HG02943 (cell line): ENCODE results near the gene ODC1.

ENCODE experiments used
- ATAC-seq: cut with Tn5 transposase; IDR thresholded peaks from one replicate; pipeline ENCODE4 v1.9.1; 2021; ENCODE audit warnings: mild to moderate bottlenecking, low read depth, moderate library complexity; ENCODE audit not compliant: unreplicated experiment

ODC1 gene

DNA sequence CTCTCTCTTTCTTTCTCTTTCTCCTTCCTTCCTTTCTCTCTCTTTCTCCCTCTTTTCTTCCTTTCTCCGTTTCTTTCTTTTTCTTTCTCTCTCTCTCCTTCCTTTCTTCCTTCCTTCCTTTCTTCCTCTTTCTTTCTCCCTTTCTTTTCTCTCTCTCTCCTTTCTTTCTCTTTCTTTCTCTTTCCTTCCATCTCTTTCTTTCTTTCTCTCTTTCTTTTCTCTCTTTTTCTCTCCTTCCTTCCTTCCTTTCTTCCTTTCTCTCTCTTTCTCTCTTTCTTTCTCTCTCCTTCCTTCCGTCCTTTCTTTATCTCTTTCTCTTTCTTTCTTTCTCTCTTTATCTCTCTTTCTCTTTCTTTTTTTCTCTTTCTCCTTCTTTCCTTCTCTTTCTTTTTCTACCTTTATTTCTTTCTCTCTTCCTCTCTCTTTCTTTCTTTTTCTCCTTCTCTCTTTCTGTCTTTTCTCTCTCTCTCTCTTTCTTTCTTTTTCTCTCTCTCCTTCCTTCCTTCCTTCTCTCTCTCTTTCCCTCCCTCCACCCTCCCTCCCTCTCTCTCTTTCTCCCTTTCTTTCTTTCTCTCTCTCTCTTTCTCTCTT, 32.3 kb upstream of the ODC1 start:
- ATAC-seq = no peak

DNA sequence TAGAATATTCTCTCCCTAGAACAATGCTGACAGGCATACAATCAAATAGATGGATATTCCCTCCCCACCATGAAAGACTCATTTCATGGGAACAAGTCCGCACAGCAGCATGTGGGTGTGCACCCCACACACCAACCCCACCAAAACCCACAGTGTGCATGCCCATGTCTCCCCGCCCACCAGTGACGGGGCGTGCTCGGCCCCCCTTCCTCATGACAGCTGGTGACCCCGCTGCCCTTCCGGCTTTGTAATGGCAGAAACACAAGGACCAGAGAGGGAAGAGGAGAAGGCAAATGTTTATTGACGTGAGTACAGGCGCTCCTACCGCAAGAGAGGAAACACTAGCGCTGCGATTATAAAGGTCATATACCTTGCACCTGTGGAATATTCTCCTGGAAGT, 30.8 kb upstream of the ODC1 start:
- ATAC-seq = no peak

DNA sequence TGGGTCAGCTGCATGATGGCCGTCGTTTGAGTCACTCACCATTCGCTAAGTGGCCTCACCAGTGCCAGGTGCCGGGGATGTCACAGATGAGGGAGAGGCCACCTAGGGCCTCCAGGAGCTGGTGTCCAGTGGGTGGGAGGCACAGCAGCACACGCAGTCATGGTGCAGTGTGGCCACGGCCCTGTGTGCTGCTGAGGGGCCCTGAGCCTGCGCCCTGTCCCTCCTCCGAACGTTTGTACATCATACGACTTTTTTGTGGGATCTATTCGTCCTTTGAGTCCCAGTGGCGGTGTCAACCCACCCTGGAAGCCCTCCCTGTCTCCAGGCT, 30.1 kb upstream of the ODC1 start:
- ATAC-seq = no peak

DNA sequence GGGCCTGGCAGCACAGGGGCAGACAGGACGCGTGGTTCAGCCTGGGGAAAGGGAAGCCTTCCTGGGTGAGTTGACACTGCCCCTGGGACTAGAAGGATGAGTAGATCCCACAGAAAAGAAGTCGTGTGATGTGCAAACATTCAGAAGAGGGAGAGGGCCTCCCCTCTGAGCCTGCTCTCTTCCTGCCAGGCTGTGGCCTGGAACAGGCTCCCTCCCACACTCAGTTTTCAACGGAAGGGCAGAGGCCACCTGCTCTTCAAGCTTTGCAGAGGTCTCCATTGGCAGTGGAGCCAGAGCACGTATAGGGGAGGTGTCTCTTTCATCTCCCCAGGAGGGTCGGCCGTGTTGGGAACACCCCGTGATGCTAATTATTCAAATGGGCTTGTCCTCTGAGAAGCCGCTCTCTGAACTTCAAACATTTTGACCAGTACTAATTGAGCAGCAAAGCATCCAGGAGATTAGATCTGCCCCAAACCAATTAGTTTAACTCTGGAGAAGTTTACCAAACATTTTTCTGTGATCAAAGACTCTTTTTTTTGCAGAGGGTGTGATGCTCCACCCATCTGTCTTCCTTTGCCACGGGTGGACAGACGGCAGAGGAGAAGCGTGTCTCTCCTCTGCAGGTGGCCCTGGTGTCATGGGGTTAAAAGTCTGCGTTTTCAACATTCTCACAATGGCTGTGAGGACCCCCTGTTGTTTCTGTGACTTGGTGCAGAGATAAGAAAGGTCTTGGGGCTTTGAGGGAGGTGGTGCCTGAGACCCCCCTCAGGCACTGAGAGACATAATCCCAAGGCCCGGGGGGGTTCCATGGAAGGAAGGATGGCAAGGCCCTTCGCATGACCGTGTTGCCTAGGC, 29.5 kb upstream of the ODC1 start:
- no peak for ATAC-seq

DNA sequence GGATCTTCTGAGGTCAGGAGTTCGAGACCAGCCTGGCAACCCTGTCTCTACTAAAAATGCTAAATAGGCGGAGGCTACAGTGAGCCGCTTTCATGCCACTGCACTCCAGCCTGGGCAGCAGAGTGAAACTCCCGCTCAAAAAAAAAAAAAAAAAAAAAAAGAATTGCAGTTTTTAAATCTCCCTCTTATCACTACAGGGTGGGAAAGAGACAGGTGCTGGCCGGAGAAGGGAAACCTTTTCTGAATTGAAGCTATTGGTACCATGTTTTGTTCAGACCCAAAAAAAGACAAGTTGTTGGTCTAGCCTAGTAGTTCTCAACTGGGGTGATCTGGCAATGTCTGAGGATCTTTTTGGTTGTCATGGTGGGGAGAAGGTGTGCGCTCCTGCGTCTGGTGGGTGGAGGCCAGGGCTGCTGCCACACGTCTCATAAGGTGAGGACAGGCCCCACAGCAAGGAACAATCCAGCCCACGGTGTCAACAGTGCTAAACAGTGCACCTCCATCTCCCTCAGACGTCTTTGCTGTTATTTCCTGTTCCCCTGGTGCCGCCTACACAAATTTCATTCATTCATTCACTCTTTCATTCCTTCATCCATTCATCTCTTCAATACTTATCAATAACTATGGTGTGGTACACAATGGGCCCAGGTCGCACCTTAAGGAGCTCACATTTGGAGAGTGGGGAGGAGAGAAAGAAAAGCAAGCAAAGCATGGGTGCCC, 28.8 kb upstream of the ODC1 start:
- no peak for ATAC-seq

DNA sequence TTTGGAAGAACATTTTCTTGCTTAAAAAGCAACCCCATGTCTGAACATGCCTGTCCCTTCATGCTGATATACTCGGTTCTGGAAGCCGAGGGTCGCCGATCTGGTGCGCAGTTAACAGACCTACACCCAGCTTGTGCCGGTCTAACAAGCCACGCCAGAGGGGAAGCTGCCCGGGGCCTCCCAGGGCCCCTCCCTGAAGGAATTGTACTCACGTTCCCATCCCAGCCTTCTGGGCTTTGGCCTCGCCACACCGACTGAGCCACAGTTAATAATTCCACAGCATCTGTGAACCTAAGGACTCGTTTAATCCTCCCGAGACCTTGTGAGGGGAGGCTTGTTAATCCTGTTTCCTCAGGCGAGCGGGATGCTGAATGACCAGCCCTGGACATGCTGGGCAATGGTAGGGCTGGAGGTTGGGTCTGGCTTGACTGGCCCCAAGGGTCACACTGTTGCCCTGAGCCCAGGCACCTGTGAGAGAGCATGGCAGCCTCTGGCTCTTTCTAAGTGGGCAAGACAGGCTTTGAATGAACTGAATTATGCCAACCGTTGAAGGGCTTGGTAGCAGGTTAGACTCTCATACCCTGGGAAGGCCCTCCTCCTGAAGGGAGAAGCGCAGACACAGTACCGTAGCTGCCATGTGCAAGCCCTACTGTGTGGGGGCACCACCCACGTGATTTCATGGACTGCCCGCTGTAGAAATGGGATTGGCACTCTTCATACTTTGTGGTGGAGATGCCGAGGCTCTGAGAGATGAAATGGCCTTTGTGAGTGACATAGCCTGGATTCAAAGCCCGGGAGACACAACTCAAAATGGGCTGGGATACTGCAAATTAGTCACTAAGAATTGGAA, 27.9 kb upstream of the ODC1 start:
- ATAC-seq = no peak

DNA sequence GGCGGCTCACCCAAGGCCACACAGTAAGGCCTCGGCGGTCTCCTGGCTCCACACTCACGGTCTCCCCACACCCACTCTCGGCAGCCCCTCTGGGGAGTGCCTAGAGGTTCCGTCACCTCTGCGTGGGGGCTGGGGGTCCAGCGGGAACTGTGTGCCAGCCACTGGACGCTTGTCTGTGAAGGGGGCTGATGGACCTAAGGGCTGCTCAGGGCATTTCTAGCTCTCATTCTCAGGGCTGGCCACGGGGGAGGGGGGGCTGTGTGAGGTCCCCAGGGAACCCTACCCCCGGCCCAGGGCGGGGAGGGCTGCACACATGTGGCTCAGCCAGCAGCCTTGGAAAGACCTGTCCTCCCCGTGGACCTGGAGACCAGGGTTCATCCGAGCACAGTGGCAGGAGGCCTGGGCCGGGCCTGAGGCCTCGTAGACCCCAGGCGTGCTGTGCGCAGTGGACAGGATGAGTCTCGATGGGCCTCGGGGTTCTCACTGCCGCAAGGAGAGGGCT, 27.1 kb upstream of the ODC1 start:
- ATAC-seq = no peak

DNA sequence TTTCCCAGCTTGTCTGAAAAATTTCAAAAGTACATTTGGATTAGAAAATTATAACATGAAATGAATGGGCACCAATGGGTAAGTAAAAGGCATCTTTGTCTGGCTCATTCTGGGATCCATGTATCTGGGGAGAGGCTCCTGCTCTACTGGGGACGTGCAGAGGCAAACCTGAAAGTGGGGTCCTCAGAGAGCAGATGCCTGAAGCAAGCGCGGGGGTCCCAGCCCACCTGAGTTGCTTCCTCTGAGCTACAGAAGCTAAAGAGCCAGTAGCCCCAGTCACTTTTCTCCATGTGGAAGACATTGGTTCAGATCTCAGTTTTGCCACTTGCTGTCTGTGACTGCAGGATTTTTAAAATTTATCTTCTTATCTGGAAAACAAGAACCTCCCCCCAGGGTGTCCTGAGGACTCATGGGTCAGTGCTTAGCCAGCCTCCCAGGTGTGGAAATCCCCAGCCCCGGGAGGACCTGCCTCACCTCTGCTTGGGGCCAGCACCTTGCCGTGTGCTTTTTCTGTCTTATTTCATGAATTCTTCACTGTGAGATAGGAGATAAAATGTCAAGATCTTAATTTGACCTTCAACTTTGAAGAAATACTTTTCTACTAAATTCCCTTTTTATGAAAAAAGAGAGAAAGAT, 25.1 kb upstream of the ODC1 start:
- no peak for ATAC-seq

DNA sequence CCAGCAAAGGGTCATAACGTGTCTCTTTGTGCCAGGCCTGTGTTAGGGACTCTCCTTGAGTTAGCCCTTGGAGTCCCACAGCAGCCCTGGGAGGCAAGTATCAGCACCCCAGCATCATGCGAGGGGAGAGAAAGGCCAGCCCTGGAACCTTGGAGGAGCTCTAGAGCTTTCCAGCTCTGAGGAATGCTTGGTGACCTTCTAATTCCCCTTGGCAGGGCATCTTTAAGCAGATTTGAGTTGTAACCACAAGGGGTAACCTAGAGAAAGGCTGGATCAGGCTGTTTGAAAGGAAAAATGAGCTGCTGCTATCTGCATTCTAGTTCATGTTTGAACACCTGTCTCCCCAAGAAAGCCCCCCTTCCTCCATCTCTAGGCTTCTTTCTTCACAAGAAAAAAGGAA, 23.8 kb upstream of the ODC1 start:
- ATAC-seq = no peak

DNA sequence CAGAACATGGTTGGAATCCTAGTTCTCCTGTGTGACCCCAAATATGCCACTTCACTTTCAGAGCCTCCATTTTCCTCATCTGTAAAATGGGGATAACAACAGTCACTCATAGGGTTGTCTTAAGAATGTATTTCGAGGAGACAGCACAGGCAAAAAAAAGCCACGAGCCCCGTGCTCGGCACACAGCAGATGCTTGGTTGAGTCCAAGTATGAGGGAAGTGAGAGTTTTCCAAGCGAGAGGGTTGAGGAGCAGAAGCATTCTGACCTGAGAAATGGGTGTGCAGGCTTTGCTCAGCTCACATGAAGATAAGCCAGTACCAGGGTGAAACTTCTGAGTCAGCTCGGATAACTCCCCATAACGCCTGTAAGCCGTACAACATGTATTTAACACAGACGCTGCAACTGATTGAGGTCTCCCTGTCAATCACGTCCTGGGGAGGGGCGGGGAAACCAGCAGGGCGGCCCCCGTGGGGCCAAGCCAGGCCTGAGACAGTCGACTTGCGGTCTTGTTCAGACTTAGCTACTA, 23.0 kb upstream of the ODC1 start:
- ATAC-seq = no peak

DNA sequence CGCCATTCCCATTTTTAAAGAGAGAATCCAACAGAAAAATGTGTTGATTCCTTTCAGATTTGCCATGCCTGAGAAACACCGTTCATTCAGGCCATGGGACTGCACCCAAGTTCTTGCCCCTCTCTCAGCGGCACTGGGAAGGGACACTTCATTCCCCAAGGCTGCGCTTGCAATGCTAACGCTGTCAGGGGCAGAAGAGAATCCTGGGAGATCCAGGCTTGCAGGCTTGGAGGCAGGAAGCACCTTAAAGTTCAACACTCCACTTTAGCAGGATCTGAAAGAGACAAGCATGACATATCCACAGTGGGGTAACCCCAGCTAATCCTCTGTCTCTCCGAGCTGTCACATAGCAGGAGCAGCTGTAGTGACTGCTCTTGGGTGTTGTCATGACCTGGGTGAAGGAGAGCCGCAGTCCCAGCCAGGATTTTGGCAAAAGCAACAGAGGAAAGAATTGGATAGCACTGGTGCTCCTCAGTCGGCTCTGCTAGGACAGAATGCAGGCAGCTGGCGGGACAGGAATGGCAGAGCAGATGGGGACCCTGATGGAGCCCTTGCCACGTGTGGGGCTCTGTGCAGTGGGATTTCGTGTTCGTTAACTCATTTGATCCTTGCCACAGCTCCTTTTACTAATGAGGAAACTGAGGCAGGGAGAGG, 22.0 kb upstream of the ODC1 start:
- no peak for ATAC-seq

DNA sequence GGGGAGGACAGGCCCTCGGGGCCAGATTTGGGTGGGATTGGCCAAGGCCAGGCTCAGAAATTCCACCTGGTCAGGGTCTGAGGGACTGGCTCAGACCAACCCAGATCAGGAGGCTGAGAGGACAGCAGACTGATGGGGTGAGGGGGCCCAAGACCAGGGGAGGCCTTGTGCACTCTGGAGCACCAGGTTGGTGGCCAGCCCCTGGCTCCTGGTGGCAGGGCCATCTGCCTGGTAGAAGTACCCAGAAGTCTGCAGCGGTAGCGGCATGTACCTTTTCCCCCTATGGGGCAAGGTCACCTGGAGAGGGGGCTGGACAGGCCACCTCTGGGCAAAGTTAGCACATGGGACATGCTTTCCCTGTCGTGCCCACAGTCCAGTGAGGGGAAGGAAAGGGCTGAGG, 21.2 kb upstream of the ODC1 start:
- no peak for ATAC-seq

DNA sequence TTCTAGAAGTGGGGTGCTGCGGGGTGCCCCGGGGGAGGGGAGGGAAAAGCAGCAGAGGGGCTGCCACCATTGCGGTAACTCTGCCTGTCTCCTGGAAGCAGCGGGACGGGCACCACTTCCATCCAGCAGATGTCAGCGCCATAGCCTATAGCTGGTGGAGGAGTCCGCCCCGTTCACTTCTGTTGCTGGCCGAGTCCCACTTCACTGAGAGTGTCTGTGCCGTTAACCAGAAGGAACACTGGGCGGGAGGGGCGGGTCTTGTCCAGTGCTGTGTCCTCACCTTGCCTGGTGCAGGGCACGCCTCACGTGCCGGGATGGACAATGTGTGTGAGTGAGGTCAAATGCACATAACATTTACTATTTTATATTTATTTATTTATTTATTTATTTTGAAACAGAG, 19.3 kb upstream of the ODC1 start:
- ATAC-seq = no peak

DNA sequence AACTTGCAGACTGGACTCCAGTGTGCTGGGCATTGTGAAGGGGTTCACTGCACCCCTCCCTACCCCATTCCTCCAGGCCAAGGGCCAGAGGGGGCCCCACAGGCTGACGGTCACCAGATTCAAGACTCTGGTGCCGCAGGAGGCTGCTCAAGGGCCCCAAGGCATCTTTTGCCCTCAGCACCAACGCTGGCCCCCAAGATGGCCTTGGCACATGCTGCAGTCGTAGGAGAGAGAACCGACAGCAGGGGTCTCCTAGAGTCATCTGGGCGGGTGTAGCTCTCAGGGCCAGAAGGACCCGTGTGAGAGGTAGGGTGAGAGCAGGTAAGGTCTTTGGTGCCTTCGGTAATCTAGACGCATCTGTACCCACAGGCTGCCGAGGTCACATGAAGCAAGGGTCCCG, 18.7 kb upstream of the ODC1 start:
- ATAC-seq = no peak

DNA sequence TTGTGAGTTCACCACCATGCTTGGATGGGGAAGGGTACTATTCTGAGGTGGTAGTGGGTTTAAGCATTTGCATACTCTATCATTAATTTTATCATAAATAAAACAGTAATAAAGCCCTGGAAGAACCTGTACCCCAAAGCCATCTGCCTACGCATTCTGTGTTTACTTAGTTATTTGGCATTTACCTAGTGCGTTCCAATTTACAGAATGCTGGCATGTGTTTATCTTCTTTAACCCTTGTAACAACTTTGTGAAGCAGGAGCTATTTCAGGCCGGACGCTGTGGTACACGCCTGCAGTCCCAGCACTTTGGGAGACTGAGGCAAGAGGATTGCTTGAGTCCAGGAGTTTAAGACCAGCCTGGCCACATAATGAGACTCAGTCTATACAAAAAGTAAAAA, 17.8 kb upstream of the ODC1 start:
- ATAC-seq = no peak

DNA sequence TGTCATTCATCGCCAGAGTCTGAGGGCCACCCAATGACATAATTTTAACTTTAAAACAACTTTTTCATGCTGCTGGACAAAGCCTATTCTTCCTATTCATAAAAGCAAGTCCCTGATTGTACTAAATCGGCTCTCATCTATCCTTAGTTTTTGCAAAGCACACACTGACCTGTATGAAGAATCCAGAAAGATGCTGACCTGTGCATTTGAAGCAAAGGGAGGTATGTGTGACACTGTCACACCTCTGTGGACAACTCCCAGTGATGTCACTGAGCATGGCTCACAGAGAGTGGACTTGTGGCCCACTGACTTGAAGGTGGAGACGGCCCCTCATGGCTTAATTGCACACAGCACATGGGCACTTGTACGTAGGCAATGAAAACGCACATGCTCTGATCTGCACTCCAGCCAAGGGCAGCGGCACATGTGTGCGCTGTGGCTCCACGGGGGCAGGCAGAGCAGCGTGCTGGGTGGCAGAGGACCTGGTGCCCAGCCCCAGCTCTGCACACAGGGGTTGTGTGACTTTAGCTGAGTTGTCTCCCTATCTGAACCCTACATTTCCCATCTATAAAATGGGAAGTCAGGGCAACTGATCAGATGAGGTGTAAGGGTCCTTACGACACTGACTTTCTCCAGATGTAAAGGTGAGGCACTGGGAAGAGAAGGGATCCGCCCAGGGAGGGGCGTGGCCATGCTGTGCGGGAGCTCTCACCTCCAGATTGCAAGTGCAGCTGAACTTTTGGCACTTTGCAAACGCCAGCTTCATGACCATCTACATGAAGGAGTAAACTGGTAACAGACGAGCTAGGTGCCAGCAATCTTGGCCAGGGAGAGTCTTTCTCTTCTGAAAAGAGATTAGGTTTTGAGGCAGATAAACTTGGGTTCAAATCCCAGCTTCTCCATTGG, 14.3 kb upstream of the ODC1 start:
- no peak for ATAC-seq

DNA sequence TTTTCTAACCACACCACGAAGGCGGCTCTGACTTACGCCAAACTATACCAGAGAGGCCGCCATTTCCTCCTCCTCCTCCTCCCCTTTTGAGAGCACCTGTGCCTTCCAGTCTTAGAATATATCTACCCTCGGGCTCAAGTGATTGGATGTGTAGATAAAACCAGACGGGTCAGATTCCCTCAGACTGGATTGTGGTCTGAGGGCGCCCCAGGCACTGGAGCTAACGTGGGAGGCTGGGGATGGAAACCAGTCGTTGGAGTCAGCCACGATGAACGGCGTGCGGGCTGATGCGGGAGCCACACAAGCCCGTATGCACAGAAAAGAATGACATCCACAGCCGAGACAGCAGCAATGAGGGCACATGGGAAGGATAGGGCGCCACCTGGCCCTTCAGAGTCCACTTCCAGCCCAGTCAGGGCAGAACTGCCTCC, 12.3 kb upstream of the ODC1 start:
- ATAC-seq = no peak

DNA sequence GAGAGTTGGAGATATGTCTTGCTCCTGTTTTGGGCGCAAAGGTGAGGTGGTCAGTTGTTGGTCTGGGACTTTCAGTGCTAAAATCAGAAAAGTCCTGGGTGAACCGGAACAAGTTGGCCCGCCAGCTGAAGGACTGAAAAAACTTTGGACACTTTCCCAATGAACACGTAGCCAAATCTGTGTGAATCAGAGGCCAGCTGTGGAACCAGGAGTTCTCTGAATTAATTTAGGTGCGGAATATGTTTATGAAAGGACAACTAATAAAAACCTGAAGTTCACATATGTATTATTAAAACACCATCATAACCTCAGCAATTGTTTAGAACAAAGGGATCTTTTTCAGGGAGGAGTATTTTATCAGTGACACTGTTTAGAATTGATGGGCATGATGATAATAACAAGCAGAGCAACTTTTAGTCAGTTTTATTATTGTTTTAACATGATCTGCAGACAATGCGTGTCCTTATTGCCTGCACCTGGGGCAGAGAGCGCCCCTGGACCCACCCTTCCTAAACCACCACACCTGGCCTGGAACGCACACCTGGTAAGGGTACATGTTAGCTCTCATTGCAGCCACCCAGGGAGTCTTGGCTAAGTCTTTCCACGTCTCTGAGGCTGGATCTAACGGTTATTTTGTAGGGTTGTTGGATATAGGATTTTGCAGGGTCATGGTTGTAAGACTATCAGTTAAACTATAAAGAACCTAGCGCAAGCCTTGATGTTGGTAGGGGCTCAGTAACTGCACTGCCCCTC, 9.9 kb upstream of the ODC1 start:
- no peak for ATAC-seq
